ENCODE results near the gene HGFAC.

The HGFAC gene

DNA sequence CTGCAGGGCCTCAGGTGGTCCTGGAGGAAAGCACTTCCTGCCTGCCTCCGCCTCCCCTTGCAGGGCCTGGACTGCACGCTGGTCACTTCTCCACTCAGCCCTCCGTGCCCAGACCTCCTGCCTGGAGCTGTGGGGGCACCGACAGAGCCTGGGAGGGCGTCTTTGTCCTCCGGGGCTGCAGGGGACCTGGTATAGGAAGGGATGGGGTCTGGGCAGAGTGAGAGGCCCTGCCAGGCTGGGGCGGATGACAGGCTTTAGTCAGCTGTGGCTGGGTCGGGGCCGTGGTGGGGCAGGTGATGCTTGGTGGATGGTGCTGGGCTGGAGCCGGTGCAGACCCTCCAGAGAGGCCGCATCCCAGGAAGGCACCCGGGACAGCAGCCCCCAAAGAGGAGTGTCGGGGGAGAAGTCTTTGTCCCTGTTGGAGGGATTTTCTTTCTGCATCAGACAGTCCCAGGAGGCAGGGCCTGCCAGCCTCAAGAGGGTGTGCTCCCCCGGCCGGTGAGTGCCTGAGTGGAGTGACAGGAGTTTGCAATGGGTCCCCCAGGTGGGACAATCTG, 22.7 kb downstream of the HGFAC start:
- no peak for DNase-seq

DNA sequence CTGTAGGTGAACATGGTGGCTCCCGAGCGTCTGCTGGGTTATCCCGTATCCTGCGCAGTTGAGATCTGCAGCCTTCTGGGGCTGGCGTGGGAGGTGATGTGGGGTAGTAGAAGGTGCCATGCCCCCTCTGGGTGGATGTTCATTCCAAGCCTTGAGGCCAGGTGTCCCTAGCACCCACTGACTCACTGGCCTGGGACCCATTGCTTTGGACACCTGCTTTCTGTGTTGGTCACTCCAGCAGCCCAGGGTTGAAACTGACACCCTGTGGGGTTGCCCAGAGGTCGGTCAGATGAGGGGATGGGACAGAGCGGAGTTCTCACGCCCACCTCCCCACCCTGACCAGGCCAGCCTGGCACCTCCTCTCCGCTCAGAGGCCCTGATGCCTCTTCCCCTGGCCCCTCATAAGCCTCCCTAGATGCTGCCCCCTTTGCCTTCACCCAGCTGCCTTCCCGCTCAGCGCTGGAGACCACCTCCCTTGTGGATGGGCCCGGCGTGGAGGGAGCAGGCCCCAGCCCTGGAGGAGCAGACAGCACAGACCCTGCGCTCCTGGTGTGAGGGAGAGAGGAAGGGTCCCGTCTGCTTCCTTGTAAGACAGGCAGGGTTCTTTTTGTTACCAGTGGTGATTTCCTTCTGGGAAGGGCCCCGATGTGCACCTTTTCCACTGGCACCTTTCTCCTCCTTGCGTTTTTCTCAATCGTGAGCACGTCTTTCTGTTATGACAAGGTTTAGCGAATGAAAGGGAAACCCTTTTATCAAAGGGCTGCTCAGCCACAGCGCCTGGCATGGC, 23.3 kb downstream of the HGFAC start:
- DNase-seq = no peak

DNA sequence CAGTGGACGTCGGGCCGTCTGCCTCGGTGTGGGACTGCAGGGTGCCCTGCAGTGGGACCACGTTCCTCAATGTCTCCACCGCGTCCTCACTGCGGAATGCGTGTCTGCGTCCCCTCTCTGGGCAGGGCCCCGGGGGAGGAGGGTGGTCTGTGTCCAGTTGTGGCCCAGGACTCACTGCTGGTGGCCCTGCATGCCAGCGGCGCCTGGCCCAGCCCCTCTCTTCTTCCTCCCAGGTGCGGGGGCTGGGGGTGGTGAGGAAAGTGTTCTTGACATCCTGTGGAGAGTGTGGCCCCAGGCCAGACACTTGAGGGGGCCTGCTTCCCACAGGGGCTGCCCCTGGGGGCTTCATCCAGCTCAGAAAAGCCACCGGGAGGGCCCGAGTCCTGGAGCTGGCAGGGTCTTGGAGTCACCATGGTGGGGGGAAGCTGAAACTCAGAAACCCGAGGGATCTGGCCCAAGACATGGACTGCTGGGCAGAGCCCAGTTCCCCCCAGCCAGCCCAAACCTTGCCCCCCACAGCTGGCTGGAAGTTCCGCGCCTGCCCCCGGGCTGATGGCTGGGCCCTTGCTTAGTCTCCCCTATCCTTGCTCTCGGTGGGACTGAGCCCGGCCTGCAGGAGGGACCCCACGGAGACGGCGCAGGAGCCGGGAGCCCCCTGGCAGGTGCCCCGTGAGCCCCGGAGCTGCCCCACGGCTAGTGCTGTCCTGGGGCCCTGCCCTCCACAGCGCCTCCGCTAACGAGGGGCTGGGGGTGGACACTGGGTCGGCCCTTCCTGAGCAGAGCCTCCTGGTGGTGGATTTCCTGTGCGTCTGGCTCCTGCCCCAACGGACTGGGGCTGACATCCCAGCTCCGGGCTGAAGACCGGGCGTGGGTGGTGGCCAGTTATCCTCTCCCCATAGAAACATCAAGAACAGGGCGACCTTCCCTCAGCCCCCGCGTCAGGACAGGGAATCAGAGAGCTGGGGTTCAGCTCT, 24.2 kb downstream of the HGFAC start:
- no peak for DNase-seq

DNA sequence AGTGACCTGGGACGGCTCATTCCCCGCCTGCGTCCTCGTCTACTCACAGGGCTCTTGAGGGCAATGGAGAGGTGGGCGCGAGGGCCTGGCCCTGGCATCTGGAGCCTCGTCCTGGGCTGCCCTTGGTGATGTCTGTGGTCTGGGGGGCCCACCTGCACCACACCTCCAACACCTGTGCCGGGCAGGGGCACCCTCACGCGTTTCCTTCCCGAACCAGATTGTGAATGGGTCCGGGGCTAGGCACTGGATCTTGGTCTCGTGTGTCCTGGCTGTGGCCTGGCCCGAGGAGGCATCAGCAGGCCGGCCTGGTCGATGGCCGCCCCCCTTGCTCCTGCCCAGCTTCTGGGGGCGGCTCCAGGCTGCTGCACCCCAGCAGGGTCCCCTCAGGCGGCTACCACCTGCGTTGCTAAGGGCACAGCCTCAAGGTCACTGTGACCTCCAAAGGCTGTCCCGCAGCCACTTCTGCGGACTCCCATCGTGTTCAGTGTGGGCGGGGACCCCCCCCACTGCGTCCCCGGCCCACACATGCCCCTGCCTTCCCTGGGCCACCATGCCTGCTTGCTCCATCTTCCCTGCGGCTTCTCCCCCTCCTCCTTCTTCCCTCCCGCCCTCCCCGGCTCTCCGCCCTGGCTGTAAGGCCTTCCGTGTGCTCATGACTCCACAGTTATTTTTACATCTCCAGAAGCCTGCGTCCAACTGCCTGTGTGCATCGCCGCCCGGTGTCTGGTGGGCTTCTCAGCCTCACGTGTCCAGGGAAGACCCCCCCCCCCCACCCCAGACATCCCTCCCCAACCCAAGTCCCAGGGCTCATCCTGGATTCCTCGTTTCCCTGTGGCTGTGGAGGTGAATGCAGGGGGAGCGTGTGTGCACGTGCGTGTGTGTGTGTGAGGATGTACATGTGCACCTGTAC, 25.2 kb downstream of the HGFAC start:
- no peak for DNase-seq

DNA sequence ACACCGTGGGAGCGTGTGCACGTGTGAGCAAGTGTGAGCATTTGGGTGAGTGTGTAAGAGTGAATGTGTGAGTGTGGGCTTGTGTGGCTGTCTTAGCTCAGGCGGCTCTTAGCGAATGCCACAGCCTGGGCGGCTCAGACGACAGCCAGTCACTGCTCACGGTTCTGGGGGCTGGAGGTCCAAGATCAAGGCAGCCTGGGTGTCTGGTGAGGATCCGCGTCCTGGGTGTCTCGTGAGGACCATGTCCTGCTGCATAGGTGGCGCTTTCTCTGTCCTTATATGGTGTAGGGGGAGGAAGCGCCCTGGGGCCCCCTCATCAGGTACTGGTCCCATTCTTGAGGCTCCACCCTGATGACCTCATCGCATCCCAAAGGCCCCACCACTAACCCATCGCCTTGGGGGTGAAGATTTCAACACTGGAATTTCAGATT, 25.8 kb downstream of the HGFAC start:
- no peak for DNase-seq

DNA sequence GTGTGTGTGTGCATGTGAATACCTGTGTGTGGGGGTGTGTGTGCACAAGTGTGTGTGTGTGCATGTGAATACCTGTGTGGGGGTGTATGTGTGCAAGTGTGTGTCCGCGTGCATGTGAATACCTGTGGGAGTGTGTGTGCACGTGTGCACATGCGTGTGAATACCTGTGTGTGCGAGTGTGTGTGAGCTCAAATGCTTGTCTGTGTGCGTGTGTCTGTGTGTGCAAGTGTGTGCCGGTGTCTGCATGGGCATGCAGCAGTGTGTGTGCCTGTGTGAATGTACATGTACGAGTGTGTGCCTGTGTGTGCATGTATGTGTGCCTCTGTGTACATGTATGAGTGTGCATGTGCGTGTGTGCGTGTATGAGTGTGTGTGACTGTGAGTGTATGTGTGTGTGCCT, 26.4 kb downstream of the HGFAC start:
- no peak for DNase-seq

DNA sequence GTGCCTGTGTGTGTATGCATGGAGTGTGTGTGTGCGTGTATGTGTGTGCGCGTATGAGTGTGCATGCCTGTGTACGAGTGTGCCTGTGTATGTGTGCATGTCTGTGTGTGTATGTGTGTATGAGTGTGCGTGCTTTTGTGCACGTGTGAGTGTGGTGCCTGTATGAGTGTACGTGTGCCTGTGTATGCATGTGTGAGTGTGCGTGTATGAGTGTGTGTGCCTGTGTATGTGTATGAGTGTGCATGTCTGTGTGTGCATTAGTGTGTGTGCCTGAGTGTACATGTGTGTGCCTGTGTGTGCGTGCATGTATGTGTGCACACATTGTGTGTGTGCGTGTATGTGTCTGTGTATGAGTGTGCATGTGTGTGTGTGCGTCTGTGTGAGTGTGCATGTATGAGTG, 27.0 kb downstream of the HGFAC start:
- DNase-seq = no peak

DNA sequence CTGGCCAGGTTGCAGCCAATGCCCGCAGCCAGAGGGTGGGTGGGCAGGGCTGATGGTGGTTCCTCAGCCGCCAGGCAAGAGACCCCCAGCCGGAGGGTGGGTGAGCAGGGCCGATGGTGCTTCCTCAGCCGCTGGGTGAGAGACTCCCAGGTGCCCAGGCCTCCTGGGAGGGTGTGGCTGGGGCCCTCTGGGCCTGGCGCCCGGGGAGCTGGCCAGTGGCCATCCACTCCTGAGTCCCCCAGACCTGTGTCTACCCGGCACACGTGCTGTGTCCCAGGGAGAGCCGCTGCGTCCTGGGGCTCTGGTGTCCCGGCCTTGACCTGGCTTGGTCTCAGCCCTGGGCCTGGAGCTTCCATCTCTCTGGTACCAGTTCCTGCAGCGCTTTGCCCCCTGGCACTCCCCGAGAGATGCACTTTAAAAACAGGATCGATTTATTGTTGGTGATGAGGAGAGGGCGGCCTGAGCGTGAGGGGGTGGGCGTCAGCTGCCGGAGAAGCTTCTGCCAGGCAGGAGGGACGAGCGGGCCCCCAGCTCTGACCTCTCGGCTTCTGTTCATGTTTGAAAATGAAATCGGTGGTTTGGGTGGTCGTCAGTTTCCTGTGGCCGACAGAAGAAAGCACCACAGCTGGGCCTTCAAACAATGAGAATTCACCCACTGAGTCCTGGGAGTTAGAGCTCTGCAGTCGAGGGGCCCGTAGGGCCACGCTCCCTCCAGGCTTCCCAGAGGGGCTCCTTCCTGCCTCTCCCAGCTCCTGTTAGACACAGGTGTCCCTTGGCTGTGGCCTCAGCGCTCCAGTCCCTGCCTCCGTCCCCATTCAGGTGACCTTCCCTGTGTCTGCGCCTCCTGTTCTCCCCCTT, 27.8 kb downstream of the HGFAC start:
- DNase-seq = no peak

DNA sequence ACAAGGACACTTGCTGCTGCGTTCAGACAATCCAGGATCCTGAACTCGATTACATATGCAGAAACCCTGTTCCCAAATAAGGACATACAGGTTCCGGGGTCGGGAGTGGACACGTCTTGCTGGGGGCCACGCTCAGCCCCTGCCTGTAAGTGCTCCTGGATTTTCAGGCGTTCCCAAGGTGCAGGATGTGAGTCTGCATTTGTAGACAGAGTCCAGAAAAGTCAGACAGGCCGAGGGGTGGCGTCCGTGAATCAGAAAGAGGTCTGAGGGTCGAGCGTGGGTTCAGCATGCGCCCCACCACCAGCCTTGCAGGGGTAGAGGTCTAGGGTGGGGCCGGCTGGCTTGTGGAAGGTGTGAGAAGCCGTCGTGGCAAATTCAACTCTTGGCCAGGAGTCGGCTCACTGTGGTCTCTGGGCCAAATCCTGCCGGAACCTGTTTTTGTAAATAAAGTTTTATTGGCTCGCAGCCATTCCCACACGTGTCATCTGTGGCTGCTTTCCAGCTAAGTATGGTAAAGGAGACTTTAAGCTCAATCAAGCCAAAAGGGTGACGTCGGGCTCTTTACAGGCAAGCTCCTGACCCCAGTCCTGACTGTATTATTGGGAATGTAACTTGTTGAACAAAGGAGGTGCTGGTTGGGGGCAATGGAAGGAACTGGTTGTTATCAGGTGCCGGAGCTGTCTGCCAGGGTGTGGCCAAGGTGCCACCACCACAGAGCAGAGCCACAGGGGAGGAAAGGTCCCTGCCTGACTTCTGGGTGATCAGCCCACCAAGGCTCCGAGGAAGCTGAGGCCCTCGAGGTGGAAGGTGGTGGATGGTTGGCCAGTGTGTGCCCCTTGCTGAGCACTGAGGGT, 28.7 kb downstream of the HGFAC start:
- no peak for DNase-seq

DNA sequence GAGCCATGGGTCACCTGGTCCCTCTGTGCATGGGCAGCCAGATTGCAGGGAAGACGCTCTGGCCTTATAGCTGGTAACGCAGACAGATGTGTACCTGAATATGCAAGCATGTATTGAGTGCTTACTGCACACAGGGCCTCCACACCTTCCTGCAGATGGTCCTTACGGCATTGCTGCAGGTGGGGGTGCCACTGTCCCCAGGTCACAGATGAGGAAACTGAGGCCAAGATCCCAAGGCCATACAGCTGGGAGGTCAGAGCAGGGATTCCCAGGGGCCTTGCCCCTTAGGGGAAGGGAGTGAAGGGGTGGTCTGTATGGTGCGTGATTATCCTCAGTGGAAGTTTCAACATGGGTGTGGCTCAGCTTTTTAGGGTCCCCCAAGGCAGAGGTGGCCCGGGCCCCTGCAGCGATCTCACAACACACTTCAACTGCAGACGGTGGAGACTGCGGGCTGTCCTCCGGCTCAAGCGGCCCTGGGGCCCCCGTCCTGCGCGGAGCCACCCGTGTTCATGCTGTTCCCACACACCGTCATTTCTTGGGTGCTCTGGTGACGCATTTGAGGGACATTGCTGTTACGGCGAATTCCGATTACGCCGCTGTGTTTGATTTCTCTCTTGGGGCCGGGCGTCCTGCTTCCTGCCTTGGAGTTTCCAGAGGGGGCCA, 29.5 kb downstream of the HGFAC start:
- DNase-seq = no peak

DNA sequence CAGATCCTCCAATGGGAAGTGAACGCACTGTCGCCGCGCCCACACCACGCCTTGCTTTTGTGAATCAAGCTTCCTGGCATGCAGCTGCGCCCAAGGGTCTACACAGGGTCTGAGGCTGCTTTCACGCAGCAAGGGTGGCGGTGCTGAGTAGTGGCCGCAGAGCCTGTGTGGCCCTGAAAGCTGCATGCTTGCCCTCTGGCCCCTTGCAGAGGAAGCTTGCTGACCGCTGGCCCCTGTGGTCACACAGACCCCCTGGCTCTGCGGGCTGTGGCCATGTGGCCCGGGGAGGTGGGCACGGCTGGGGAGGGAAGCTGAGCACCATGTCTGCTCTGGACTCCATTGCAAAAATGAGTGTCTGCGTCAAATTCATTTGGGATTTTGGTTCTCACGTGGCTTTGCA, 30.1 kb downstream of the HGFAC start:
- DNase-seq = no peak

DNA sequence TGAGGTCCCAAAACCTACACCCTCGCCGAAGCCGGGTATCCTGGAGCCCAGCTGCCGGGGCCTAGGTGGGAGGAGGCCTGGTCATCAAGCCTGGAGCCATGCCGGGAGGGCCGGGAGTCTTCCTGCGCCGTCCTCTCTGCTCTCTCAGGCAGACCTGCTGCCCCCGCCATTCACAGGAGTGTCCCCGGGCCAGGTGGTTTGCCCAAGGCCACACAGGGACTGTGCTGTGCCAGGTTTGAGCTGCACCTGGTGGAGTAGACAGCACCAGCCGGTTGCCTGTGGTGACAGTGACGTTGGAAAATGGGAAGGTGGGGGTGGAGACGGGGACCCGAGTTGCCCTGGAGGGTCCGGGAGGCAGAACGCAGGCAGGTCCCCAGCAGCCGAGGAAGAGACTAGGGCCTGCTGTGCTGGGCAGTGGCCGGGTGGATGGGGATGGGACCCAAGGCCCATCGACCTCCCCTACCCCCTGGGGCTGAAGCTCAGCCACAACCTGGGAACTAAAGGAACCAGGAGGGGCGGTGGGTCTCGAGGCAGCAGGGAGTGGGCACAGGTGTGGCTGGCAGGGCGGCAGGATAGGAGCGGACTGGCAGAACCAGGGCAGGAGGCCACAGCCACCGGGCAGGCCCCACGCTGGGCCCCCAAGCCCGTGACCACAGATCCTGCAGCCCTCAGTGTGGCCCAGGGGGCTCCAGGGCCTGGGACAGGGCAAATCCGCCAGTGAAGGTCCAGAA, 30.8 kb downstream of the HGFAC start:
- no peak for DNase-seq

DNA sequence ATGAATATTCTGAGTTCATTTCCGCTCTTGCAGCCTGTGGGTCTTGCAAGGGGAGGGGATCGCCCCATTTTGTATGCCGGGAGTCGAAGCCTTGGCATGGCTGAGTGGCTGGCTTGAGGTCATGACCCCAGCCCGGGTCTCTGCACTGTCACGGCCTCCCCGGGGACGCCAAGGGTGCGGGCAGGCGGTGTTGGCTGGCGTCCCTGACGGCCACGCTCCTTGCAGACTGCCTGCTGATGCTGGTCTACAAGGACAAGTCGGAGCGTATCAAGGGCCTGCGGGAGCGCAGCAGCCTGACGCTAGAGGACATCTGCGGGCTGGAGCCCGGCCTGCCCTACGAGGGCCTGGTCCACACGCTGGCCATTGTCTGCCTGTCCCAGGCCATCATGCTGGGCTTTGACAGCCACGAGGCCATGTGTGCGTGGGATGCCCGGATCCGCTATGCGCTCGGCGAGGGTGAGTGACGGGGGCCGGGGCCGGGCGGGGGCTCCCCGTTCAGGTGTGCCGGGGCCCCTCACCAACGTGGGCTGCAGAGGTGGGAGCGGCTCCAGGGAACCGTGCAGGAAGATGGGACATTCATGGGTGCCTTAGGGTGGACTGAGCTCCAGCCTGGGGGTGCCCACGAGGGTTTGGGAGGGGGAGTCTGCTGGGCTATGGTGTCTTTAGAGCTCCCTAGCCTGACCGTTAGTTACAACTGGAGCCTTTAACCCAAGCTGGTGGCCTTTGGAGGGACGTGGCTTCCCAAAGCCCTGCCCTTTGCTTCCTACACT, 31.6 kb downstream of the HGFAC start:
- DNase-seq = no peak

DNA sequence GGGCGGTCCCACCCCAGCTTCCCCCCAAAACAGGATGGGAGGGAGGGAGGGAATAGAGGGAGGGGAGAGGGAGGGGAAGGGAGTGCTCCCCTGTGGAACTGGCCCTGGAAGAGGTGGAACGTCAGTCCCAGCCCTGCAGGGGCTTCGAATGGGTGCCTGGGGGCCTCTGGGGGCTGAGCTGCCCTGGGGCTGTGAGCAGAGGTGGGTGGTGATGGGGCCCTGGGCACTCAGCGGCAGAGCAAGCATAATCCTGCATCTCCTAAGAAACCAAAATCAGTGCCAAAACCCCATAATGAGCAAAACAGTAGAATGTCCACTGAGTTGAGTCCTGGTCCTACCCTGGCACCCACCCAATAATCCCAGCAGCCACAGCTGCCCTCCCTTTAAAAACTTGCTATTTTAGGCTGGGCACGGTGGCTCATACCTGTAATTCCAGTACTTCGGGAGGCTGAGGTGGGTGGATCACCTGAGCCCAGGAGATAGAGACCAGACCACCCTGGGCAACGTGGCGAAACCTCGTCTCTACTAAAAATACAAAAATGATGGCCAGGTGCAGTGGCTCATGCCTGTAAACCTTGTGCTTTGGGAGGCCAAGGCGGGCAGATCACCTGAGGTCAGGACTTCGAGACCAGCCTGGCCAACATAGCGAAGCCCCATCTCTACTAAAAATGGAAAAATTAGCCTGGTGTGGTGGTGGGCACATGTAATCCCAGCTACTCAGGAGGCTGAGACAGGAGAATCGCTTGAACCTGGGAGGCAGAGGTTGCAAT, 32.4 kb downstream of the HGFAC start:
- no peak for DNase-seq

DNA sequence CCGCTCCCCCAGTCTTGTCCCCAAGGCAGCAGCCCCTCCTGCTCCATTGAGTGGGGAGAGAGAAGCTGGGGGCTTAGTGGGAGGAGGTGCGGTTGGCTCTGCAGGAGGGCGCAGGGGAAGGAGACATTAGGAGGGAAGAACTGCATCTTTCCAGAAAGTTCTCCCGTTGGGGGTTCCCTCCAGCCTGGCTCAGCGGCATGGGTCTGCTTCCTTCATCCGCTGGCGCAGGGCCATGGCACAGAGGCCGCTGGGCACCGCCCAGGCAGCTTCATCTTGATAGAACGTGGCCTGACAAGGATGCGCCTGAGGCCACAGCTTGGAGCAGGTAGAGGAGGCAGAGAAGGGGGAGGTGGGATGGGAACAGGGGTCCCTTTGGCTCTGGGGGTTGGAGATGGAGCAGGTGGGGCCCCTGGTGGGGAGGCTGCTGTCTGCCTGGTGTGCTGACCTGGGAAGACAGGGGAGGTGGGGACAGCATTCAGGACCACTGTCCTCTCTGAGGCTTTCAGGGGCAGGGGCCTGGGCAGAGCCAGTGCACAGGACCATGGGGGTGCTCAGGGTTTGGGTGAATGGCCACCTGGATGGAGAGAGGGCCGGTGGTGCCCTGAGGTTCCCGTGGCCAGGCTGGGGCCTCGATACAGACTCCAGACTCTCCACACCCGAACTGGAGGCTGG, 33.4 kb downstream of the HGFAC start:
- DNase-seq = no peak

DNA sequence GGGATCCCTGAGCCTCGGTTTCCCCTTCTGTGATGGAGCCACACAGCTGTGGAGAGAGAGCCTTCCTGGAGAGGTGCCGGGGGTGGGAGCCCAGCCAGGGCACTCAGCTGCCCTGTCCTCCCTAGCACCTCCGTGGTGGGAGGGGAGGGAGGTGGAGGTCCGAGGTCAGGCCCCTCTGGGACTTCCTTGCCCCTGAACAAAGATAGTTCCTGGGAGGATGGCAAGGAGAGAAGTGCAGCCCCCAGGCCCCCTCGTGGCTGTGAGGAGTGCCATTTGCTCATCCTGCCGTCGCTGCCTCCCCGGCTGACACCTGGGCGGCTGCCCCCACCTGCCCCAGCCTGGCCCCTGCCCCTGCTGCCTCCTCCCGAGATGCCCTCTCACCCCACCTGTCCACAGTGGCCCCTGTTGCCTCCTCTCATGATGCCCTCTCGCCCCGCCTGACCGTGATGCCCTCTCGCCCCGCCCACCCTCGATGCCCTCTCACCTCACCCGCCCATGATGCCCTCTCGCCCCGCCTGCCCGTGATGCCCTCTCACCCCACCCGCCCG, 34.0 kb downstream of the HGFAC start:
- no peak for DNase-seq

DNA sequence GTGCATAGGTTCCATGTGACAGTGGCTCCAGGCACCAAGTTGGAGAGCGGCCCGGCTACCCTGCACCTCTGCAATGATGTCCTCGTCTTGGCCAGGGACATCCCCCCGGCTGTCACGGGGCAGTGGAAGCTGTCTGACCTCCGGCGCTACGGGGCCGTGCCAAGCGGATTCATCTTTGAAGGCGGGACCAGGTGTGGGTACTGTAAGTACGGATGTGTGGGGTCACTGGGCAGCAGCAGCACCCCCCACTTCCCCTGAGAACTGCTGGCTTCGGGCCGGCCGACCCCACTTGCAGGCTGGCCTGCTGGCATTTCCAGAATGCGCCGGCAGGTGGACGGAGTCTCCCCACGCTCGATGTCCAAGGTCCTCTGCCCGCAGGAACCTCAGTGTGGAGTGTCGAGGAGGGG, 34.6 kb downstream of the HGFAC start:
- DNase-seq = no peak
